GM19395 (cell line): ENCODE data around the gene HELB.

Experiments used
- ATAC-seq: cut with Tn5 transposase; IDR thresholded peaks from one replicate; pipeline ENCODE4 v1.9.1; 2021; ENCODE audit warnings: mild to moderate bottlenecking, moderate library complexity; ENCODE audit not compliant: unreplicated experiment

HELB gene

DNA sequence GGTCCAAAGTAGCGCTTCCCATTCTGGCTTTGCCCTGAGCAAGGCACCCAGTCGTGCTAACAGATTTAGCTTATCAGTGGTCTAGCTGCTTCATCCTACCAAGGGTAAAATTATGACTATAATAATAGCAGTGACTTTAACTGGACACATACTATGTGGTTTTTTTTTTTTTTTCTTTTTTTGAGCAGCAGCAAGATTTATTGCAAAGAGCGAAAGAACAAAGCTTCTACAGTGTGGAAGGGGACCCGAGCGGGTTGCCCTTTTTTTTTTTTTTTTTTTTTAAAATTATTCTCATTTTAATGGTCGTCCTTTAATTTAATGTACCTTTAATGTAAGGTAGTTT is 505 bp downstream of the HELB start:
- ATAC-seq = no peak

DNA sequence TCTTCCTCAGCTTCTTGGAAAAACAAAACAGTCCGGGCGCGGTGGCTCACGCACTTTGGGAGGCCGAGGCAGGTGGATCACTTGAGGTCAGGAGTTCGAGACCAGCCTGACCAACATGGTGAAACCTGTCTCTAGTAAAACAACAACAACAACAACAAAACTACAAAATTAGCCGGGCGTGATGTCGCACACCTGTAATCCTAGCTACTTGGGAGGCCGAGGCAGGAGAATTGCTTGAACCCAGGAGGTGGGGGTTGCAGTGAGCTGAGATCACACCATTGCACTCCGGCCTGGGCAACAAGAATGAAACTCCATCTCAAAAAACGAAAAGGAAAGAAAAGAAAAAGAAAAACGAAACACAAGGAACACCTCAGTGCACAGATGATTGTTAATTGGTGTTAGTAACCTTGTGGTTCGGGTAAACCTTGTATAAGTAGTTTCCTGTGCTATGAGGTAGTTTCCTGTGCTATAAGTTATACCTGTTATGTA is 1.1 kb downstream of the HELB start:
- ATAC-seq = peak; percentile 61

DNA sequence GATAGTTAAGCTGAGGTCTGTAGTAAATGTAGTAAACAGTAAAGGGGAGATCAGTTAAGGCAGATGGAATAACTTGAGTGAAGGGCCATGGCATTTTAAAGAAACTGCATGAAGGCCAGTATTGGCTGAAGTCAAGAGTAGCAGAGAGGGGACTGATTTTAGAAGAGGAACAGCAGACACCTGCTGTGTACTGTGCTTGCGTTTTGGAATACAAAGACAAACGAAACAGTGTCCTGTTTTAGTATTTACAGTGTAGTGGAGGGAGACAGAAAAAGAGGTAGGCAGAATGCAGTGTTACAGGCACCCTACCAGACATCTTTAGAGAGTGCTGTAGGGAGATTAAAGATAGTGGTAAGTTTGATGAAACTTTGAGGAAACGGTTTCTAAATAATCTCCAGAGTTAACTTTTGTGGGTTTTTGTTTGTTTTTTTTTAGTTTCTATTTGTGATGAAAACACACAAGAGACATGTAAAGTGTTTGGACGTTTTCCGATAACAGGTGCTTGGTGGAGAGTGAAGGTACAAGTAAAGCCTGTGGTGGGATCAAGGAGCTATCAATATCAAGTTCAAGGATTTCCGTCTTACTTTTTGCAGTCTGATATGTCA is 2.1 kb downstream of the HELB start:
- ATAC-seq = no peak

DNA sequence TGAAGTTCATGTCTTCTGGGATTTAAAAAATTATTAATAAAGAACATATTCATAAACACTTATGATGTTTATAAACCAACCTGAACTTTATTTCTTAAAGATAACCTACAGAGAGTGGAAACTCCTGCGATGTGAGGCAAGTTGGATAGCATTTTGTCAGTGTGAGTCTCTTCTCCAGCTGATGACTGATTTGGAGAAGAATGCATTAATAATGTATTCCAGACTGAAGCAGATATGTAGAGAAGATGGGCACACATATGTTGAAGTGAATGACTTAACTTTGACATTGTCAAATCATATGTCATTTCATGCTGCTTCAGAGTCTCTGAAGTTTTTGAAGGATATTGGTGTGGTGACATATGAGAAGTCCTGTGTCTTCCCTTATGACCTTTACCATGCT is 7.3 kb downstream of the HELB start:
- ATAC-seq = no peak

DNA sequence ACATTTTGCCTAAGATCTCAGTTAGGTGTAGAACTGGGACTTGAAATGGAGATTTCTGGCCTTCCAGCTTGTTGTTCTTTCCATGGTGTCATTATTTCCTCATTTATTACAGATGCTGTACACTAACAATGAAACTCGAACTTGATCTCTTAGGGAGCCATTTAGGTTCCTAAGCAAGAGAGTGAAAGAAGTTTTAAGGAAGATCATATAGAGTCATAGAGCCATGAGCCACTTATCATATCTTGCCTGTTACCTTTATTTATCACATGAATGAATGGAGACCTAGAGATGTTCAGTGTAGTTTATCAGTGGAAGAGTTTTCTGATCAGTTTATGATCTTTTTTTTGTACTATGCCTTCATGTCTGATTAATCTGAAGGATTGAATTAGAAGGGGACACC is 9.9 kb downstream of the HELB start:
- ATAC-seq = no peak

DNA sequence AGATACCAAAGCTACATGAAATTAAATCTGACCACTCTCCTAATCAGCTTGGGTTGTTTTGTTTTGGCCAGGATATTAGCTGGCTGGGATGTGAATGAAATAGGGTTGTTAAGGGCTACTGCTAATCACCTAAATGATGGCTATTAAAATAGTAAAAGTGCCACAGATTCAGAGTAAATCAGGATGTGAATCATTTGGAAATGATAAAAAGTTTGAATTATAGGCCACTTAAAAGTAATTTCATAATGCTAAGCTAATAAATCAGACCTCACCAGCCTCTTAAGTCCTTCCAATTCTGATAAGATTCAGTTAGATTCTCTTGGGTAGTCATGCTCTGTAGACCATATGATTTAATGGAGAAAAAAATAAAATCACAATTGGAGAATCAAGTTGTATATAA is 12.0 kb downstream of the HELB start:
- ATAC-seq = no peak

DNA sequence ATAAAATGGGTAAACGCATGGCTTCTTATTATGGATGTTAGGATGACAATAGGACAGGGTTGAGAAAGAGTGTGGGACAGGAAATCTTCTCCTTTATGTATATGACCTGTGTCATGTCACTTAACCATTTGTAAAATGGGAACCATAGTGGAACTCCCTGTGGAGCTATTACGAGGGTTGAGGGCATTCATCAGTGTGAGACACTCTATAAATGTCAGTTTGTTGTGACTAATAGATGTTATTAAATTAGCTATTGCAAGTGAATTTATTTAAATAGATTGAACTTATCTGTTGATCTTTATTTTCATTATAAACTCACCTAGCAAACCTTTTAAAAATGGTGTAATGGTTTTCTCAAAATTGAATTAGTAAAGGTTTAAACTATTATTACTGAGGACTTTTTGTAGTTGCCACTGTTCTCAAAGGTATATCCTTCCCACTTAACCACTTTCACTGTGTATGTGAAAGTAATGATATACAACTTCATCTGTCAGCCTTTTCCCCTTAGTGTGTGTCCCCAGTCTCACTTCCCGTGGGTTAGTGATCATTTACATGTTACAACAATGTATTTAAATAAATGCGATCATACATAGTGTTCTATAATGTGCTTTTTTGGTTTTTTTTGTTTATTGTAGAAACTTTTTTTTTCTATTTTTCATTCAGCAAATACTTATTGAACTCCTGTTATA is 17.1 kb downstream of the HELB start:
- ATAC-seq = peak; percentile 80

DNA sequence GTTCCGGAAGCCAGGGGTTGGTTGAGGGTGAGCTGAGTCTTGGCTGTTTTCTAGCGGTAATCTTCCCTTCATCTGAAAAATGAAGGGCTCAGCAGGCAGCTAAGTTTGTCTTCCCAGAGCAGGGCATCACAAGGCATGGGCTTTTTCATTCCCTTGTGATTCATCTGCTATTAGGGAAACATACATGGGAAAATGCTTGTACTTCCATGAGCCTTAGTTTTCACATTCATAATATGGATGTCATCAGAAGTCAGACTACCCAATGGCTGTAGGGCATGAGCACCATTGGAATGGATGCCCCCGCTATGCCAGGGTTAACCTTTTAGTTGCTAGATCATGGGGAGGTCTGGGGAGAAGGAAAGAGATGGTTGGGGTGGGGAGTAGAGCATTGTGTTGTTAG is 18.7 kb downstream of the HELB start:
- no peak for ATAC-seq

DNA sequence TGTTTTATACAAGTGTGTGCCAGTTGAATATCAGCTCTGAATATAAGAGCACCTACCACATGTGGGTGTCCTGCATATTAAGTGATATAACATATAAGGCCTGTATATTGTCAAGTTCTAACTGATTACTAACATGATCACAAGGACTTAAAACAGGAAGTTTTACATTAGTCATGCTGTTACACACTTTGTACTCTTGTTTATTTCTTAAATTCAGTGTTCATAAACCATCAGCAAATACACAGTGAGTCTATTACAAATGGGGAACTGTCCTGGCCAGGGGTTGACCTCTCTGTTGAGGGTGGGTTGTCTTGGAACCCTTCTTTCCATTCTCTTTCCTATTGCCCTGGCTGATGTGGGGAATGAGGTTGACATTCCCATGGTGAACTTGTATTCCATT is 19.1 kb downstream of the HELB start:
- no peak for ATAC-seq

DNA sequence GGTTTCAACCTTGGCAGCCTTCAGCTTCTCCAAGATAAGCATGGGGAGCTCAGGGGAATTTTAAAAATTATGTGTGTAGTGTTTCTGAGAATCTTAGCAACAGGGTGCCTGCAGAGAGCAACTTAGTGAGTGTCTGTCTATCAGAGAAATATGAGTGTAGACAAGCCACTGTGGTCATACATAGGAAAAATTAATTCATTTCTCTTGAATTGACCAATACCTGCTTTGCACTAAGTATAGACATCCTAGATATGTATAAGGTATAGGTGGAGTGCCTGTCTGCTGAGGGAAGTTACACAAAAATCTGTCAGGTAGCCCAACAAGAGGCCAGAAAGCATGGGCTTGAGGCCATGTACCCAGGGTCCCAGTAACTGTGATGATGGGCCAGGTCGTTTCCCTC is 20.7 kb downstream of the HELB start:
- ATAC-seq = no peak

DNA sequence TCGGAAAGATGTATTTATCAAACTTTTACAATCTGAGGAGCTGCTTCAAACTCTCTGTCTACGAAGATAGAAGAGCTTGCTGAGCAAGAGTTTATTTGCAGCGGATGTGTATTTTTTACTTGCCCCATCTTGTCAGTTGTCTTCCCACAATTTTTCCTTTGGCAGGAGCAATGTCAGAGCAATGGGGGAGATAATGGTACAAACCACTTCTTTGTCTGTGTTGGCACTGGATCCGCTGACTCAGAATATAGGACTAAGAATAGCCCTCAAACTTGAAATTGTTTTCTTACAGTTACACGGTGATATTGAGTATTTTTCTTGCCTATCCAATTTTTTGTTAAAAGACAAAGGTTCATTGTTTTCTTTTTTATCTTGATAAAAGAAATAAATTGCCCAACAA is 27.6 kb downstream of the HELB start:
- ATAC-seq = no peak

DNA sequence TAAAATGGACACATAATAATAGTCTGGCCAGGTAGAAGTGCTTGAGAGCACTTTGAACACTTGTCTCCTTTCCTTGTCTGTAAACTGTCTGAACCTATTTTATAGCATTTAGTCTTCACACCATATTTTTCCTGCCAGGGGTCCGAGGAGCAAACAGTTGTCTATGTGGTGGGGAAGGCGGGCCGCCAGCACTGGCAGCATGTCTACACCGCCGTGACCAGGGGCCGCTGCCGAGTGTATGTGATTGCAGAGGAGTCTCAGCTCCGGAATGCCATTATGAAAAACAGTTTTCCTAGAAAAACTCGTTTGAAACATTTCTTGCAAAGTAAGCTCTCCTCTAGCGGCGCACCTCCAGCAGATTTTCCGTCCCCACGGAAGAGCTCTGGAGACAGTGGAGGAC is 28.7 kb downstream of the HELB start:
- ATAC-seq = no peak

DNA sequence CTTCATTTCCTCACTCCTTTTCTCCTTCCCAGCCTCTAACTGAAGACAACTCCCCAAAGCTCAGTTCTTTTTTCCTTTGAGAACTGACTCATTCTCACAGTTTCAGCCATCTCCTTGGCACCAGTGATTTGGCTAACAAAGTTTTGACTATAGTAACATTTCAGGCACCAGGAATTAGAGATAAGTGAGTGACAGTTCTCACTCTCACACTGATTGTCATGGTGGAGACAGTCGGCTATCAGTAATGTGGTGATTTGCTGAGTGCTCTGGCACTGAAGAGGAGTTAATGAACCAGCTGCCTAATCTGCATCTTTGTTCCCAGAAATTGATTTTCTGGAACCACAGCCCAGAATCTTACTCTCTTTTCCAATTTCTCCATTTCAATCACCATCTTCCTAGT is 29.5 kb downstream of the HELB start:
- no peak for ATAC-seq

DNA sequence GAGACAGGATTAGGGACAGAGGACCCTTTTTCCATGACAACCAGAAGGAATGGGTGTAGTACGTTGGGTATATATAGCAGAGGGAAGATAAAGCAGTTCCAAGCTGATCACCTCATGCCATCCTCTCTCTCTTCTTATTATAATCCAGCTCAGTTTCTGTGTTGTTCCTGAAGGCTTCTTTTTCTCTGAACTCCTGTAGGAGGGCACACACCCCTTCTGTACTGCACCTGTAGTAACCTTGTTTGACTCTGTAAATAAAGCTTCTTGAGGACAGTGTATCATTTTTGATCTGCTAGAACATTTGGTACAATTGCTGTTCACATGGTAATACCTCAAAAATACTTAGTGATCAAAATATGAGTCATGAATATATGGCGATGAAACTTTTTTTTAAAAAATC is 33.5 kb downstream of the HELB start:
- ATAC-seq = no peak

DNA sequence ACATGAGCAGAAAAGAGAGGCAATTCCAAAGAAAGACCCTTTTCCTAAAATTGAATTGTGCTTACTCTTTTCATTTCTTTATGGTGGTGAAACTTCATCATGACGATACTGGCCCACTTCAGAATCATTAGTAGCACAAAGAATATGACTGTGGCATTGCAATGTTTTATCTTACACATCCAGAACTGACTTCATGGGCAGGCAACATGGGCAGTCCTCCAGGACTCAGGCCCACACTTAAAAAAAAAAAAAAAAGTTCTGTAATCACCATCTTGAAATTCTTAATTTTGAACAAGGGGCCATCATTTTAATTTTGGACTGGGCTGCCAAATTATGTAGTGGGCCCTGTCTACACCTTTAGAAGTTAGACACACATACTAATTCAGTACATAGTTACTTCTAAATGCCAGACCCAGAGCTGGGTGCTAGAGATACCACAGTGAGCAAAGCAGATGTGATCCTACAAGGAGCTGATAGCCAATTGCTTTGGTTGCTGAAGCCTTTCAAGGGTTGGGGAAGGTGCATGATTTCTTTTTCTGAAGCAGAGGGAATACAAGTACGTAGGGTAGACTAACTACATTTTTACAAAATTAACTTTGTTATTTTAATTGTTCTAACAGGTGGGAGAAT is 35.2 kb downstream of the HELB start:
- ATAC-seq = no peak

DNA sequence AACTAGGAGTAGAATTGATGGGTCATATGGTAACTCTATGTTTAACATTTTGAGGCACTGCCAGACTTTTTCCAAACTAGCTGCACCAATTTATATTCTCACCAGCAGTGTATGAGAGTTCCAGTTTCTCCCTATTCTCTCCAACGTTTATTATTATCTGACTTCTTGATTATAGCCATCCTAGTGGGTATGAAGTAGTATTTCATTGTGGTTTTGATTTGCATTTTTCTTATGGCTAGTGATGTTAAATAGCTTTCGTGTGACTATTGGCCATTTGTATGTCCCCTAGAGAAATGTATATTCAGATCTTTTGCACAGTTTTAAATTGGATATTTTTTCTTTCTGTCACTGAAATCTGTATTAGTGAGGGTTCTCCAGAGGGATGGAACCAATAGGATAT is 37.8 kb downstream of the HELB start:
- no peak for ATAC-seq

DNA sequence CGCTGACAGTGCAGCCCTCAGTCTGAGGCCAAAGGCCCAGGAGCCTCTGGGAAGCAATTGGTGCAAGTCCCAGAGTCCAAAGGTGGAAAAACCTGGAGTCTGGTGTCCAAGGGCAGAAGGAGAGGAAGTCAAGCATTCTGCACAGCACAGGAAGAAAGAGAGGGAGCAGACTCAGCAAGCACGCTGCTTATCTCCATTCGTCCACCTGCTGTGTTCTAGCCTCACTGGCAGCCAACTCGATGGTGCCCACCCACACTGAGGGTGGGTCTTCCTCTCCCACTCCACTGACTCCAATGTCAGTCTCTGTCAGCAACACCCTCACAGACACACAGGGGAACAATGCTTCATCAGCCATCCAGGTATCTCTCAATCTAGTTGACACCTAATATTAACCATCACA is 38.8 kb downstream of the HELB start:
- no peak for ATAC-seq

DNA sequence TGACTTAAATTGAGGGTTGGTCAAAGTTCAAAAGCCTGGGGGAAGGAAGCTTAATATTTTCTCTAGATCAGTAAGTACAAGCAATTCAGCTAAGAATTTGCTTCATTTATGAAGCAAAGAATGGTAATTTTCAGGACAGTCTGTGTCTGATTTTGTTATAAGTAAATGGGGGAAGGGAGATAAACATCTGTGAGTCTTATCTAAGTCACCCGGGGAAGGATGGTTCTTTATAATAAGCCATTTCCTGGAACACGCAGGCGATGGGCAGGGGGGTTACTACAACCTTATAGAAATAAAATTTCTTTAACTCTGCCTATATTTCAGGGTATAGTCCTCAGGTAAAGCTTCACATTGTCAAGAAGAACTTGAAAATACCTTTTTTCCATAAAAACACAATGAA is 42.9 kb downstream of the HELB start:
- ATAC-seq = no peak

DNA sequence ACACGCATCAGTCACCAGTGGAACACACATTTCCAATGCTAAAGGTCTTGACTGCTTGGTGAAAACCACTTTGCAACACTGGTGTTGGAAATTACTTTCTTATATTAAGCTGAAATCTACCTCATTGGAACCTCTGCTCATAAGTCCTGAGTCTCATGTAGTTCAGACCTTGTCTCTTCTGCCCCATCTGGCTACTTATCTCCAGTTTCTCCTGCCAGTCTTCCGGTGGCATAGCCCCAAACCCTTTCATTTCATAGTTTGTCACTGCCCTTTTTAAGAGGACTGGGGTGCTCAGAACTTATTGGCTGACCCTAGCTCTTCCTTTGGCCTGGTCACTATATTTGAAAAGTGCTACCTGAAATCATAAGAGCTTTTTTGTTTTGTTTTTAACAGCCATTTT is 43.7 kb downstream of the HELB start:
- no peak for ATAC-seq

DNA sequence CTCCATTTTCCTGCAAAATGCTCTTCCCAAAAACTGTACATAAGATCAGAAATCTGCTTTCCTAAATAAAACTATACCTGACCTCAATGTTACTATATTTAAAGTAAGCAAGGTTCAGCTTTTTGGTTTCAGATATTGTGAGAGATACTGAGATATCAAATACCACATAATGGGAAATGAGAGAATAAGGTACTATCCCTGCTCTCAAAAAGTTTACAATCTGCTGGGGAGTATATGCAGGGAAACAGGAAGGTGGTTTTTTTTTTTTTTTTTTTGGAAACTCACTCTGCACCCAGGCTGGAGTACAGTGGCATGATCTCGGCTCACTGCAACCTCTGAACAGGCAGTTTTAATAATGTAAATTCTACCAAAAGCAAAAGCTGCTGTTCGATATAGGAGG is 49.0 kb downstream of the HELB start:
- ATAC-seq = no peak

DNA sequence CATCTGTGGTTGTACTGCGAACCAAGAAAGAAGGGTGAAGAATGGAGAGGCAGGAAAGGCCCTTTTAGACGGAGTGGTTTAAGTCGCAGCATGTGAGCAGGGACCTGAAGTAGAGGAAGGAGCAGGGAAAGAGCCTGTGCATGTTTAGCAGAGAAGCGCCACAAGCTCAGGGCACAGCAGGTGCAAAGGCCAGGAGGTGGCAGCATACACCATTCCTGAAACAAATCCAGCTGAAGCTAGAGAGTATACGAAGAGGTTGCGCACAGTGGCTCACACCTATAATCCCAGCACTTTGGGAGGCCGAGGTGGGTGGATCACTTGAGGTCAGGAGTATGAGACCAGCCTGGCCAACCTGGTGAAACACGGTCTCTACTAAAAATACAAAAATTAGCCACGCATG is 49.9 kb downstream of the HELB start:
- no peak for ATAC-seq

DNA sequence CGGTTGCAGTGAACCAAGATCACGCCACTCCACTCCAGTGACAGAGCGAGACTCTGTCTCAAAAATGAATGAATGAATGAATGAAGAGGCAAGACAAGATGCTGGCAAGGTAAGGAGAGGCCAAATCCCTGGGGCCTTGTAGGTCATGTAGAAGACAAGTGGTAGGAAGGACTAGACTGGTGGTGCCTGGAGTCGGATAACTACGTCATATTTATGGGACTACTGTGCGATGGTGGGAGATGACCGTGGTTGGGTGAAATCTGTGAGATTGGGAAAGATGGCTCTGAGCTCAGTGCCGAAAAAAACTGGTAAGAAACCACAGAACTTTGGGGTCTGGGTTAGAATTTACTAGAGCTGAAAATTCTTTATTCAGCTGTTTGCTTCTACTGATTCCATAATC is 50.6 kb downstream of the HELB start:
- no peak for ATAC-seq

DNA sequence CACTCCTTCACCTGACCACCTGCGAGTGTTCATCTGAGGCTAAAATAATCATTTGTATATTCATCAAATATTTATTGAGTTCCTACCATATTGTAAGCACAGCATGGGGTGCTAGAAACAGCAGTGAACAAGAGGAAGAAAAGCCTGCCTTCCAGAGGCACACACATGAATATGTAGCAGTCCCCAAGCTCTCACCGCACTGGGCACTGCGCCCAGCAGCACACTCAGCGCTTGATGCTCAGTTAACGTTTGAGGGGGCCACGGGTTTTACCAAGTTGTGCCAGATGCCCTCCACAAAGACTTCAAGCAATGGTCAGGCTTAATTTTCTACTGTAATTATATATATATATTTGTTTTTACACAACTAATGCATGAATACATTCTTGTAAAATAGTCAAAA is 52.0 kb downstream of the HELB start:
- ATAC-seq = no peak
